HepG2 (cell line): ENCODE measurements around the gene CALR. TPM values are rescaled to one million over a fixed set of nuclear protein-coding genes. Genes with fewer than 3 reads are reported as not detected.

ENCODE experiments used
- FOXP1 ChIP-seq, 2 experiments: fragments of 450-650 bp in 1 of 2; IDR thresholded peaks; 2 replicates each; pipeline ENCODE4 v1.6.1; 2017 to 2018; ENCODE audit warnings: antibody characterized with exemption in 1 of 2
- HNF4A ChIP-seq: sonication (generic); formaldehyde crosslinking; IDR thresholded peaks from 2 replicates; pipeline ENCODE4 v1.4.0; 2020; ENCODE audit warnings: missing genetic modification reagents
- HOXA3 ChIP-seq: sonication (generic); formaldehyde crosslinking; IDR thresholded peaks from 2 replicates; pipeline ENCODE4 v1.5.0; 2020; ENCODE audit warnings: missing genetic modification reagents
- KAT8 ChIP-seq: IDR thresholded peaks from 2 replicates; pipeline ENCODE4 v1.6.1; 2016; ENCODE audit warnings: missing genetic modification reagents, missing compliant biosample characterization
- KDM3A ChIP-seq: IDR thresholded peaks from 2 replicates; pipeline ENCODE4 v1.6.1; 2018; ENCODE audit warnings: low read depth, missing compliant biosample characterization
- PAWR ChIP-seq: sonication (generic); formaldehyde crosslinking; IDR thresholded peaks from 2 replicates; pipeline ENCODE4 v1.4.0; 2020; ENCODE audit warnings: missing genetic modification reagents, mild to moderate bottlenecking, borderline replicate concordance
- PCBP2 ChIP-seq: fragments of 200-400 bp; formaldehyde crosslinking; optimal IDR thresholded peaks from 2 replicates; pipeline ENCODE3; 2018; ENCODE audit warnings: low read length, low read depth; ENCODE audit not compliant: poor library complexity, severe bottlenecking
- SRSF1 ChIP-seq: fragments of 200-400 bp; formaldehyde crosslinking; optimal IDR thresholded peaks from 2 replicates; pipeline ENCODE3; 2017; ENCODE audit warnings: mild to moderate bottlenecking, low read depth, low read length, moderate library complexity
- TBL1XR1 ChIP-seq: fragments of 150-350 bp; IDR thresholded peaks from 2 replicates; pipeline ENCODE4 v1.6.1; 2014; ENCODE audit warnings: borderline replicate concordance, low read length; ENCODE audit not compliant: partially characterized antibody
- TBP ChIP-seq: sonication (generic); formaldehyde crosslinking; IDR thresholded peaks from 2 replicates; pipeline ENCODE4 v1.5.0; 2020; ENCODE audit warnings: missing genetic modification reagents
- THAP7 ChIP-seq: sonication (generic); formaldehyde crosslinking; IDR thresholded peaks from 2 replicates; pipeline ENCODE4 v1.8.1; 2023; ENCODE audit warnings: mild to moderate bottlenecking, missing genetic modification reagents
- ZNF142 ChIP-seq: sonication (generic); formaldehyde crosslinking; IDR thresholded peaks from 2 replicates; pipeline ENCODE4 v1.4.0; 2020; ENCODE audit warnings: missing genetic modification reagents
- ZNF687 ChIP-seq: sonication (generic); formaldehyde crosslinking; IDR thresholded peaks from 2 replicates; pipeline ENCODE4 v1.5.1; 2020; ENCODE audit warnings: mild to moderate bottlenecking, missing genetic modification reagents, moderate library complexity
- ZSCAN29 ChIP-seq: sonication (generic); formaldehyde crosslinking; conservative IDR thresholded peaks from 2 replicates; pipeline ENCODE4 v1.4.0; 2020; ENCODE audit warnings: mild to moderate bottlenecking, missing genetic modification reagents
- polyA plus RNA-seq, 8 experiments: library from polyadenylated mRNA; depleted of rRNA in 3 of 8; stranded (reverse) in 7 of 8; unstranded in 1 of 8; fragments of >200 nt; fragmentation: Illumina TruSeq in 4 of 8; extraction: Trizol in 4 of 8; gene quantifications; 2 replicates each; pipeline versions ENCODE4 v1.2.1 to v1.2.3, GENCODE V29; 2011 to 2016; ENCODE audit warnings: low read depth in 4 of 8, missing spikeins in 1 of 8, mixed read lengths in 1 of 8; ENCODE audit not compliant: insufficient read depth in 1 of 8
- total RNA-seq, 5 experiments: library from RNA; depleted of rRNA; stranded (reverse); fragments of >200 nt; fragmentation: Illumina TruSeq; extraction: Trizol; gene quantifications; 2 replicates each; pipeline ENCODE4 v1.2.3, GENCODE V29; 2016; ENCODE audit warnings: low read depth in 1 of 5
- TF ChIP-seq, protein P1 (sequence below): sonication (generic); formaldehyde crosslinking; IDR thresholded peaks from 2 replicates; pipeline ENCODE4 v1.4.0; 2020; ENCODE audit warnings: missing genetic modification reagents

Gene CALR
- total and polyA plus RNA-seq, 2 of the 13 experiments (the other 11 are each of a cell fraction or from before 2014, with no cell fraction given) = 898 to 934 TPM

GRCh38 chr19:12913011-12913561, 25.3 kb upstream of the CALR start (continued):
- TF ChIP-seq ZNF142 (CRISPR knock-in tag) (no peak), ZNF687 (CRISPR knock-in tag) (peak; percentile 86), HOXA3 (peak; percentile 41; the same call in 1 of the 2 replicates), HNF4A (CRISPR knock-in tag) (peak; percentile 47; the same call in 1 of the 2 replicates), SRSF1 (peak; percentile 36), PCBP2 (no peak), THAP7 (CRISPR knock-in tag) (peak; percentile 64; the same call in 1 of the 2 replicates), PAWR (CRISPR knock-in tag) (0 out of 2 replicates have a peak, but pooled peaks have one; percentile 42), ZSCAN29 (no peak), KAT8 (CRISPR knock-in tag) (peak; percentile 59; the same call in 1 of the 2 replicates), KDM3A (CRISPR knock-in tag) (no peak), FOXP1 (IDR thresholded peaks at IDR 0.05) (no peak), FOXP1 (CRISPR knock-in tag; IDR thresholded peaks at IDR 0.05) (peak; percentile 78), TBP (CRISPR knock-in tag) (no peak), TBL1XR1 (peak; percentile 30)
- TF ChIP-seq, protein P1, sequence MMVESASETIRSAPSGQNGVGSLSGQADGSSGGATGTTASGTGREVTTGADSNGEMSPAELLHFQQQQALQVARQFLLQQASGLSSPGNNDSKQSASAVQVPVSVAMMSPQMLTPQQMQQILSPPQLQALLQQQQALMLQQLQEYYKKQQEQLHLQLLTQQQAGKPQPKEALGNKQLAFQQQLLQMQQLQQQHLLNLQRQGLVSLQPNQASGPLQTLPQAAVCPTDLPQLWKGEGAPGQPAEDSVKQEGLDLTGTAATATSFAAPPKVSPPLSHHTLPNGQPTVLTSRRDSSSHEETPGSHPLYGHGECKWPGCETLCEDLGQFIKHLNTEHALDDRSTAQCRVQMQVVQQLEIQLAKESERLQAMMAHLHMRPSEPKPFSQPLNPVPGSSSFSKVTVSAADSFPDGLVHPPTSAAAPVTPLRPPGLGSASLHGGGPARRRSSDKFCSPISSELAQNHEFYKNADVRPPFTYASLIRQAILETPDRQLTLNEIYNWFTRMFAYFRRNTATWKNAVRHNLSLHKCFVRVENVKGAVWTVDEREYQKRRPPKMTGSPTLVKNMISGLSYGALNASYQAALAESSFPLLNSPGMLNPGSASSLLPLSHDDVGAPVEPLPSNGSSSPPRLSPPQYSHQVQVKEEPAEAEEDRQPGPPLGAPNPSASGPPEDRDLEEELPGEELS (CRISPR knock-in tag) = peak; percentile 69
